ENCODE results near the gene SERPINB8.
"Not testable (repeated sequence)": the region's sequence is repeated elsewhere in the genome, so short reads cannot be mapped to it uniquely, and the experiment has no call there.

The SERPINB8 gene, protein sequence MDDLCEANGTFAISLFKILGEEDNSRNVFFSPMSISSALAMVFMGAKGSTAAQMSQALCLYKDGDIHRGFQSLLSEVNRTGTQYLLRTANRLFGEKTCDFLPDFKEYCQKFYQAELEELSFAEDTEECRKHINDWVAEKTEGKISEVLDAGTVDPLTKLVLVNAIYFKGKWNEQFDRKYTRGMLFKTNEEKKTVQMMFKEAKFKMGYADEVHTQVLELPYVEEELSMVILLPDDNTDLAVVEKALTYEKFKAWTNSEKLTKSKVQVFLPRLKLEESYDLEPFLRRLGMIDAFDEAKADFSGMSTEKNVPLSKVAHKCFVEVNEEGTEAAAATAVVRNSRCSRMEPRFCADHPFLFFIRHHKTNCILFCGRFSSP

DNA sequence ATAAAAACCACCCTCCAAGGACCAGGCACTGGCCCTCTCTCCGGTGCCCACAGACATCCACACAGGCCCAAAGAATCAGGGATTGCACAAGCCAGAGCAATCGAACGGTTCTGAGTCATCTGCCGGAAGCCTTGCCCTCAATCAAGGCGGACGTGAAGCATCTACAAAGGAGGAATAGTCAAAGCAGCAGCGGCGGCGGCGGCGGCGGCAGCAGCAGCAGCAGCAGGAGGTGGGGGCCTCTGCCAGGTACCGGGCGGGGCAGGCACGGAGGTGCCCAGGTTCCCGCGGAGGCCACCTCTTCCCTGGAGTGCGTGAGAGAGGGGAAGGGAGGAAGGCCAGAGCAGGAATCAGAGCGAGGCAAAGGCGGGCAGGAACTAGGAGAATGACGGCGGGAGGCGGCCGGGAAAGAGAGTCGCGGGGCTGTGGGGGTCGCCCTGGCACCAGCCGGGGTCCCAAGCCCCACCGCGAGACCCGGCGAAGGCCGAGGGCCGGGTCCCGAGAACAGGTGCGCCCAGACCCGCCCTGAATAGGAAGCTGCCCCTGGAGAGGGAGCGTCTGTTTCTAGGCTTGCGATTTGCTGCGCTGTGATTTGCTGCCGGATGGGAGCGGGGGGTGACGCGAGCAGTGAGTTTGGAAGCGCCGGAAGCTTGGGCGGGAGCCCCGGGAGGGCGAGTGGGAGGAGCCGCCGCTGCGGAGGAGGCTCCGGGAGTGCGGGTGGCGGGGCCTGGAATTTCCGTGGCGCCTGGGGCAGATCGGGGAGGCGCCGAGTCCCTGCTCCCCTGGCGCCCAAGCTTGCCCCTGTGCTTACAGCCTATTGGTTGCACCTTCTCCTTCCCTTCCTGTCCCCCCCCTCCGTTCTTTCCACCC, at the start of gene SERPINB8:
TSS of gene SERPINB8 (plus strand) at position 140 of the 867 bp plus-strand sequence. CDS start 8,228 bp downstream, outside the sequence.
- TF ChIP-seq, protein P1, sequence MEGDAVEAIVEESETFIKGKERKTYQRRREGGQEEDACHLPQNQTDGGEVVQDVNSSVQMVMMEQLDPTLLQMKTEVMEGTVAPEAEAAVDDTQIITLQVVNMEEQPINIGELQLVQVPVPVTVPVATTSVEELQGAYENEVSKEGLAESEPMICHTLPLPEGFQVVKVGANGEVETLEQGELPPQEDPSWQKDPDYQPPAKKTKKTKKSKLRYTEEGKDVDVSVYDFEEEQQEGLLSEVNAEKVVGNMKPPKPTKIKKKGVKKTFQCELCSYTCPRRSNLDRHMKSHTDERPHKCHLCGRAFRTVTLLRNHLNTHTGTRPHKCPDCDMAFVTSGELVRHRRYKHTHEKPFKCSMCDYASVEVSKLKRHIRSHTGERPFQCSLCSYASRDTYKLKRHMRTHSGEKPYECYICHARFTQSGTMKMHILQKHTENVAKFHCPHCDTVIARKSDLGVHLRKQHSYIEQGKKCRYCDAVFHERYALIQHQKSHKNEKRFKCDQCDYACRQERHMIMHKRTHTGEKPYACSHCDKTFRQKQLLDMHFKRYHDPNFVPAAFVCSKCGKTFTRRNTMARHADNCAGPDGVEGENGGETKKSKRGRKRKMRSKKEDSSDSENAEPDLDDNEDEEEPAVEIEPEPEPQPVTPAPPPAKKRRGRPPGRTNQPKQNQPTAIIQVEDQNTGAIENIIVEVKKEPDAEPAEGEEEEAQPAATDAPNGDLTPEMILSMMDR (IDR thresholded peaks at IDR 0.05; ENCODE audit: control insufficient read depth, extremely low read depth, insufficient read depth) = no peak
- peak within 1 kb of the TSS; percentile 74 for H3K4me3 ChIP-seq (ENCODE audit: low read depth, low read length)
- DNase-seq (ENCODE audit: low read depth) = peak; percentile 73

DNA sequence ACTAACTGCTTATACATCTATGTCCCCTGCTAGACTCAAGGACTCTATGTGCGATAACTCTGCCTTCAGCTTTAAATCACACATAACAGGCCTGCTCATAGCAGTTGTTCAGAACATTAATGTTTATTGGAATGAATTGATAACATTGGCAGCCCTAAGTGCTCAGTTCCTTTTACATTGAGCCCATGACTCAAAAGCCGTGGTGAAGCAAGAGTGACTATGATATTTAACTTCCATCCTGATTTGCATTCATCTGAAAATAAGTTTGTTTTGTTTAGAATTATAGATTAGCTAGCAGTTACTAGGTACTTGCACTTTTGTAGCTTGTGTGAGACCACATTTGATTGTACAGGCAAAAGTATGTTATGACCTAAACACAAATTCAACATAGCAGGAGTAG, 47.8 kb upstream of the SERPINB8 start:
- no peak overlapping the region for H3K4me3 ChIP-seq (ENCODE audit: low read depth, low read length)
- TF ChIP-seq, protein P1 (IDR thresholded peaks at IDR 0.05; ENCODE audit: control insufficient read depth, extremely low read depth, insufficient read depth) = no peak
- DNase-seq (ENCODE audit: low read depth) = no peak

DNA sequence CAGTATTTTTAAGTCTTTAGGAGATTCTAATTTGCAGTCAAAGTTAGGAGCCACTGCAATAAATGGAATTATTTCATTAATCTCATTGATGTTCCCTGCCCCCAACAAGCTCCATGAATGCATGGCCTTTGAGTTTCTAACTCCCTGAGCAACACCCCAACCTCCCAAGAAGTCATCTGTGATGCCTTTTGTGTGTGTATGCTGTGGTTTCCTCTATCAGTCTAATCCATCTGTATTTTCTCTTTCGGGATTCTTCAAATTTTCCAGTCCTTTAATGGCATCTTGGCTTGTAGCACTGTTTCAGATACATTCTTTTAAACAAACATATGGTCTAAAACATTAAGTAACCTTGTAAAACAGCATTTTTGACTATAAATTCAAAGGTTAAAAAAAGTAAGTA, 45.3 kb upstream of the SERPINB8 start:
- TF ChIP-seq, protein P1 (IDR thresholded peaks at IDR 0.05; ENCODE audit: control insufficient read depth, extremely low read depth, insufficient read depth) = no peak
- no peak overlapping the region for H3K4me3 ChIP-seq (ENCODE audit: low read depth, low read length)
- no peak for DNase-seq (ENCODE audit: low read depth)

DNA sequence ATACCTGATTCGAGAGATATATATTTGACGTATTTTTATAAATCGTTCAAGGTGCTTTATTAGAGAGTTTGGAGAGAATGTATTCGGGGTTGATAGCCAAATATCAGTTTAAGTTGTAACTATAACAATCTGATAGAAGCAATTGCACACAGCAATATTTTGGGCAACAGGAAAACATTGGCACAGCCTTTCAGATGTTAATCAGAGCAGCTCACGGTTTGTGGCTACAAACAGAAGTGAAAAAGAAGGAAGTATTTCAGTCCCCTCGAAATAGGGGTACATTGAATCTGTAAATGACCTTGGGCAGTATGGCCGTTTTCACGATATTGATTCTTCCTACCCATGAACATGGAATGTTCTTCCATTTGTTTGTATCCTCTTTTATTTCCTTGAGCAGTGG, 41.5 kb upstream of the SERPINB8 start:
- TF ChIP-seq, protein P1 (IDR thresholded peaks at IDR 0.05; ENCODE audit: control insufficient read depth, extremely low read depth, insufficient read depth) = no peak
- peak; percentile 14 for DNase-seq (ENCODE audit: low read depth)
- no peak overlapping the region for H3K4me3 ChIP-seq (ENCODE audit: low read depth, low read length)

DNA sequence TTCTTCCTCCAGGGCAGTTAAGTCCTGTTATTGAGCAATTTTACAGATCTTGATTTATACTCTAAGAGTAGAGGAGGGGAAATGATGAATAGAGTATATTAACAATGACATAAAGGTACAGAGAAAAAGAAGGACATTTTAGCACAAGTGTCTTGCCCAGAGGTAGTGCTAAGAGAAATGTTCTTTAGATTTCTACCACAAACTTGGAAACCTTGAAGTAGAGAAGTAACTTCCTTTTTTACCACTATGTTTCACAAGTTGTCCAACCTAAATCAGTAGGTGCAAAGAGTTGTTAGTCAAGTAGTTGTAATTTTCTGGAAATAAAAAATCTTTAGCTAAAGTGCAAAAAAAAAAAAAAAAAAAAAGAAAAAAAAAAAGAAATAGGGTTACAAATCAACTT, 40.5 kb upstream of the SERPINB8 start:
- H3K4me3 ChIP-seq (ENCODE audit: low read depth, low read length); DNase-seq (ENCODE audit: low read depth): not testable (repeated sequence)

DNA sequence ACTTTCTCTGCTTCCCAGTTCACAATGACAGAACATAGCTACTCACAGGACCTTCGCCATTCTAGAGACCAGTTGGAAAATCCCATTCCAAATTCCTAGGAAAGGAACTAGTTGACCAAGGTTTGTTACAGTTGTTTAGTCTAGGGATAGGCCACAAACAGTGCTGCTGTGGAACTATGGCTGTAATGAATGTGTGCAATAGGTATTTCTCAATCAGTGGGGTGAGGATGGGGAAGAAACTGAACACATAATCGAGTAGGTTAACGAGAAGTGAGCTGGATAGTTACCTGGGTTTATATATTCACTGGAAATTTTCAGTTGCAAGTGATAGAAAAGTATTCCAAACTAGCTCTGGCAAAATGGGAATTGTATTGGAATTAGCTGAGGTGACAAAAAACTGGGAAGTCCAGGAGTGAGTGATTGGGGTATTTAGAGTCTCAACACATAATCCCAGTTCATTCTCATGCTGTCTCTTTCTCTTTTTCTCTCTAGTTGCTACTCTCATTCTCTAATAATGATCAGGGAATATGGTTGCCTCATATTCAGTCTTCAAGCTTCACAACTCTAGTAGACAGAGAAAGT, 39.0 kb upstream of the SERPINB8 start:
- no peak for DNase-seq (ENCODE audit: low read depth)
- no peak overlapping the region for H3K4me3 ChIP-seq (ENCODE audit: low read depth, low read length)
- TF ChIP-seq, protein P1 (IDR thresholded peaks at IDR 0.05; ENCODE audit: control insufficient read depth, extremely low read depth, insufficient read depth) = no peak

Data from LNCaP clone FGC (cell line).